KG1 (cell line): ENCODE data around the gene PTPRK.
A peak's percentile ranks its signal among the peaks of the same experiment; 100 is the strongest.

ENCODE experiments used
- DNase-seq: peaks from one replicate; lab custom pipeline; 2025; lab: John Stamatoyannopoulos, UW

Gene PTPRK

GRCh38 chr6:128520436-128521281 lies at the start of gene PTPRK:
TSS of gene PTPRK (minus strand) at chr6:128520599. CDS start at chr6:128520358, 241 bp downstream.
- DNase-seq = peak; percentile 26

DNA sequence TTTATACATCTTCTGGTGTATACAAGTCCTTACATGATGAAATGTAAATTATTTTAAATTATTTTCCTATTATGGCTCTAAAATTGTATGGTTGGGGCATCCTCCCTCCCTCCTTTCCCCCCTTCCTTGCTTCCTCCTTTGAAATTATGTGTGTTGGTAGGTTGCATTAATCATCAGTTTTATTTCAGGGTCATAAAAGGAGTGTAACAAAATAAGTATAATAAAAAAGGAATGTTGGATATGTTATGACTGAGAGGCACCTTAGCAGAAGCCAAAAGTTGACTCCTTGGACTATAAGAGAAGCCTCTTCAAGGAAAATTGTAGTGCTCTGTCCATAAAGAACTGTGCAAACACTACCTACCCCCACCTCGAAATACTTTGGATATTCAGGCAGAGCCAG lies 46.6 kb upstream of the PTPRK start:
- DNase-seq = no peak

DNA sequence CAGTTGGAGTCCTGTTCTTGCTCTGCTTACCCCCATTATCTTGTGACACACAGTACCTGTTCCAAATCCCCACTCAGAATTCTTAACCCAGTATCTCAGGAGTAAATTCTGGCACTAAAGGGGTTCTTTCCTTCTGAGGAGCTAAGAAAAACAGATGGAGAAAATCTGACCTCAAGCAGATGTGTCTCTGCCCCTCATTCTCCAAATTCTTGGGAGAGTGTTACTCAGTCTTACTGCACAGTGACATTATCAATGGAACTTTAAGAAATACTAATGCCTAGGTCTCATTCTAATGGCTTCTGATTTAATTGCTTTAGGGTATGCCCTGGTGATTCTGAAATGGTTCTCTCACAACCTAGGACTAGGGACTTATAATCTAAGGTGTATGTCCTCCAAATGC lies 40.6 kb upstream of the PTPRK start:
- DNase-seq = no peak

GRCh38 chr6:128558924-128559323 lies 38.5 kb upstream of the PTPRK start:
- no peak for DNase-seq

DNA sequence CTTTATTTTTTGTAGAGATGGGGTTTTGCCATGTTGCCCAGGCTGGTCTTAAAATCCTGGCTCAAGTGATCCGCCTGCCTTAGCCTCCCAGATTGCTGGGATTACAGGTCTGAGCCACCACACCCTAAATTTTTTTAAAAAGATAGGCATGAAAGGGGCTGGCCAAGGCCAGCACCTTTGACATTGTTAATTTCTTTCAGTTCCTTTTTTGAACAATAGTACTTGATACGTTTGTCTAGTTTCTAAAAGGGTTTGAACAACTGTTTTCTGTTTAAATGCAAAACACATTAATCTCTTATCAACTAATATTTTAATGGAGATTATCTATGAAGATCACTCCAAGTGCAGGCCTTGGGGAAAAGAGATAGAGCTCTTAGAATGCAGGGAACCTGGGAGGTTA lies 37.6 kb upstream of the PTPRK start:
- no peak for DNase-seq

DNA sequence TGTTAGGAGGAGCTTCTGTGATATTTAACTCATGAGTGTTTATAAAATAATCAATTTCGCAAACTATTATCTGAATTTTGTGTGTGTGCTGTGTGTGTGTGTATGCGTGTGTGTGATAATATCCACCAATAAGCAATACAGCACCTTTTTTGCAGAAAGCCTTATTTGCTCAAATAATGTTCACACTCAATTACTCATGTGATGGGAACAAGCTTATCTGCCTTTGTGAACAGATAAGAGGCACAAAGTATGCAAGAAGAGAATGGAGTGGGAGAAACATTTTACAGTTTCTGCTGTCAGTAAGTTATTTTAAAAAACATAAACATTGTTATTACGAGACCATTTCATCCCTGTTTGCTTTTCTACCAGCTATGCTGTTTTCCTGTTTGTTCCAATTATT lies 36.7 kb upstream of the PTPRK start:
- no peak for DNase-seq

DNA sequence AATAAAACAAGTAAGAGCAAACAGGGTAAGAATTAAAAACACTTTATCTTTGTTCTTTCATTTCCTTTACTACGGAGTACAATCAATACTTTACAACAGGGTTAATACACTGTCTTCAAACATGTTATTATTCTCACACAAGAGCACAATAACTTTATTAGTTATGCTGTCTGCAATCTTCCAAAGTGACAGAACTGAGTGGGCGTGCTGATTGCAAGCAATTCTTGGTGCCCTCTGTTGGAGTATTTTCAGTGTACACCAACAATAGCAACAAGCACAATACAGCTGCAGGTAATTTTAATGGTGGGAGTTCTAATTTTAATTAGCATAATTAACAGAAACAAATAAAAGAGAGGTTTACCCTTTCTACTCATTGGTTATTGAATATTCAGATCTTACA lies 33.9 kb upstream of the PTPRK start:
- DNase-seq = no peak

DNA sequence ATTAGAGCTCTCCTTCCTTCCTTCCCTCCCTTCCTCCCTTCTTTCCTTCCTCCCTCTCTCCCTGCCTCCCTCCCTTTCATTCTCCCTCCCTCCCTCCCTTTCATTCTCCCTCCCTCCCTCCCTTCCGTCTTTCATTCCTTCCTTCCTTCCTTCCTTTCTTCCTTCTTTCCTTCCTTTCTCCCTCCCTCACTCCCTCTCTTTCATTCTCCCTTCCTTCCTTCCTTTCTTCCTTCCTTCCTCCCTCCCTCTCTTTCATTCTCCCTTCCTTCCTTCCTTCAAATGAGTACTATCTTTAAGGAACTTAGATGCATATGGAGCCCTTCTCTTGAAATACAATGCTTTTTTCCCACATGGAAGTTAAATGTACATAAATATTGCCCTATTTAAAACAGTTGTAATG lies 20.9 kb upstream of the PTPRK start:
- no peak for DNase-seq

- no peak for DNase-seq
These were observed 18.4 kb upstream of the PTPRK start for GRCh38 chr6:128538763-128539162.

- DNase-seq = no peak
These were observed 12.4 kb upstream of the PTPRK start for GRCh38 chr6:128532827-128533226.

DNA sequence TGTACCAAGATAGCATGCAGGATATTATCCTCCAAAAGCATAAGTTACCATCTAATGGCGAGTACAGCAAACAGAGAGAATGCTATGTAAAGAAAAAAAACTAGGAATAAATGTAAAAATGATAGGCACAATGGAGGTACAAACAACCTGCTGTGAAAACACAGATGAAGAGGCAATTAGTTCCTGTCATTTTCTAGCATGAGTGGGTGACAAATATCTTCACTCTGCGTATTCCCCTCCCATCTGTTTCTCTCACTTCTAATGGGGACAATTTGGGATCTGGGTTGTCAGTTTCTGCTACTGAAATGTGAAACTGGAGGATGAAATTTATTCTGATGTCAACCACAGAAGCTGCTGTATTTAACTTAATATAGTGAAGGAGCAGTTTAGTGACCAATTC lies 11.7 kb upstream of the PTPRK start:
- no peak for DNase-seq

GRCh38 chr6:128531696-128532095 lies 11.3 kb upstream of the PTPRK start:
- no peak for DNase-seq

- no peak for DNase-seq
These were observed 7.8 kb upstream of the PTPRK start for GRCh38 chr6:128528241-128528640.

DNA sequence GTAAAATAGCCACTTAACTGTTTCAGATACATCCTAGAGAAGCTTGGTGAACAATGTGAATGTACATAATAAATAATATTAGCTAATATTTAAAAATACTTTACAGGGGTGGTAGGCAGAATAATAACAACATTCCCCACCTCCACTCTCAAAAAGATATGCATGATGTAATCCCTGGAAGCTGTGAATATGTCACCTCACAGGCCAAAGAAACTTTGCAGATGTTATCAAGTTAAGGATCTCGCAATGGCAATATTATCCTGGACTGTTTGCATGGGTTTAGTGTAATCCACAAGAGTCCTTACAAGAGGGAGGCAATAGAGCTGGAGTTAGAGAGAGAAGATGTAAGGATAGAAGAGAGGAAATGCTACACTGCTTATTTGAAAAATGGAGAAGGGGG lies 7.0 kb upstream of the PTPRK start:
- DNase-seq = no peak

DNA sequence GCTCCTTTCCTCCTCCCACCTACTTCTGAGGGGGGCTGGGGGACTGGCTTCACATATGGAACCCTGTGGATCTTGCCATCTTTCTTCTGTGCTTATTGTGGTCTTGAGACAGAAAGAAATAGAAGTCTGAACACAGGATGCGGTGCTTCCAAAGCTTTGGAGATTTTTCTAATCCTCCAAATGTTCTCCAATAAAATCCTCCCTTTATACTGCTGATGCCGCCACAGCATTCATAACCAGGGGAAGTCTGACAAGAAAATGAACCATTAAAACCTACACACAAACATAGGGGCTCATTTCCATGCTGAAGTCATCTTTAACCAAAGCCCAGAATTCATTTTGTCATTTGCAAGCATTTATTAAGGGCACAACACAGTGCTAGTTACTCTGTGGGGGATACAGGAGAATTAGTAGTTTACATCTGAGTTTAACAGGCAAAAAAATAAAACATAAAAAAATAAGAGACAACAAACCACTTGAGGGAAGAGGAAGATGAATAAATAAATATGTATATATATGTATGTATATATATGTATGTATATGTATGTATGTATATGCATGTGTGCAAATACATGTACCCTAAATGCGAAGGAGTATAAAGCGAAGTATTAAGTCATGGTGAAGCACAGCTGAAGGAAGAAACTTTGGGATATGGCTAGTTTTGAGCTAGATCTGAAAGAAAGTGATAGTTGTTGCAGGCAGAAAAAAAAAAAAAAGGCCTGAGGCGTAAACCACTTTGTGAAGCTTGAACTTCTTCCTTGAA lies 5.9 kb upstream of the PTPRK start:
- no peak for DNase-seq

DNA sequence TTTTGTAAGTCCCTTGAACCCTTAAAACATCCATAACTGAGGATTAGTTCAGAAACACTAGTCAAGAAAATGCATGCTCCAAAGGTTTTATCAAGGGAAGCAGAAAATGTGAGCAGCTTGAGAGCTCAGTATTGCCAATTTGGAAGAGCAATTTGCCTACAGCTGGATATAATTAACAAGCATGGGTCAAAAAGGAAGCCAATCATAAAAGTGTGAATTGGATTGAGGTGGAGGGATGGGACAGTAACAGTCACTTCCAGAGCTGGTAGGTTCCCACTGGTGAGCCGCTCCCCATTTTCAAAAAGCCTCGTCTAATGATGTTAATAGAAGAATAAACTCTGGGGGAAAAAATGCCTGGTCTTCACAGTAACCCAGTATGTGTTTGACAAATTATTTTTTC lies 5.0 kb upstream of the PTPRK start:
- no peak for DNase-seq

- DNase-seq = no peak
These were observed 858 bp upstream of the PTPRK start for GRCh38 chr6:128521282-128521632.

DNA sequence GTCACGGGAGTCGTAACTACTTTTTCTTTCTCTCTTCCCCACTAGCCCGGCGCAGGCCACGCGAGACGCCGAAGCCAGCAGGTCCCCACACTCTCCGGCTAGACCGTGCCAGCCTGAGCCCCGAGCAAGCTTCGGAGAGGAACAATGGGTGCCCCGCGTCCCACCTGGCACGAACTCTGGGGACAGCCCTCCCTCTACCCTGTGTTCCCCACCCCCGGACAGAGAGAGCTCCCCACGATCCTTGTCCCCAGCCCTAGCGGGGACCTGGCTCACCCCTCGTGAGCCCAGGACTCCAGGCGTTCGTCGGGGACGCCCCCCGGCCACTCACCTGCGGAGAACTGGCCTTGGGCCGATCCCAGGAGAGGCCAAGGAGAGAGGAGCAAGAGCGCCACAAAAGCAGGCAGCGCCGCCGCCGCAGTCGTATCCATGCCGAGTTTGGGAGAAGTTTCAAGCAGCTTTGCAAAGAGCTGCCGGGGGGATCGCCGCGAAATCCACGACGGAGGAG lies 416 bp downstream of the PTPRK start:
- DNase-seq = no peak

DNA sequence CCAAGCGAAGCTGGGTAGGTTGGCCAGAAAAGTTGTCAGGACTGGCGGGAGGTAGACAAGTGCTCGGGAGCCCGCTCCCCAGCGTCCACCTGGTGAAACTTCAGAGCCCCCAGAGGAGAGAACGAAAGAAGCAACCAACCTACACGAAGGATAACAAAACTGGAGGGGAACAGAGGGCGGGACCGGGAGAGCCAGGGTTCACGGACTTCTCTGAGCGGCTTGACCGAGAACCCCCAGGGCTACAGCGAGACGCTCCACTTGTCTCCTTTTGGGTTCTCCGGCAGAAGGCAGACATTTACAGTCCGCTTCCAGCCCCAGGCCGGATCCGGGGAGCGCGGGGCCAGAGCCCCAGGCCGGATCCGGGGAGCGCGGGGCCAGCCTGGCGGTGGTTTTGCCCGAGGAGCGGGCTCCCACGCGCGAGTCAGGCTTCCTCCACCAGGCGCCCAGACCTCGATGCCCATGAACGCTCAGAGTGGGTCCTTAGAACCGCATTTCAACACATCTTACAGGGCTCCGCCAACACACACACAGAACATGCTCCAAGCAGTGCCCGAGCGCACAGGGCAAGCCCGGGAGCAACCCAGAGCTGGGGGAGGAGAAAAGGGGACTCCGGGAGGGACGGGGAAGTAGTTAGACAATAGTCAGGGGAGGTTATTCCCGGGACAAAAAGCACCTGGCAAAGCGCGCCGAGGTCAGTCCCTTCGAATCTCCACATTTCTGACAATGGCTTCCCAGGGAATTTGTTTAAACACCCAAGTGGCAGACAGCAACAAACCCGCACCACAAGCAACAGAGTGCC lies 1.1 kb downstream of the PTPRK start:
- DNase-seq = no peak

- DNase-seq = no peak
These were observed 1.8 kb downstream of the PTPRK start for GRCh38 chr6:128518434-128519131.

DNA sequence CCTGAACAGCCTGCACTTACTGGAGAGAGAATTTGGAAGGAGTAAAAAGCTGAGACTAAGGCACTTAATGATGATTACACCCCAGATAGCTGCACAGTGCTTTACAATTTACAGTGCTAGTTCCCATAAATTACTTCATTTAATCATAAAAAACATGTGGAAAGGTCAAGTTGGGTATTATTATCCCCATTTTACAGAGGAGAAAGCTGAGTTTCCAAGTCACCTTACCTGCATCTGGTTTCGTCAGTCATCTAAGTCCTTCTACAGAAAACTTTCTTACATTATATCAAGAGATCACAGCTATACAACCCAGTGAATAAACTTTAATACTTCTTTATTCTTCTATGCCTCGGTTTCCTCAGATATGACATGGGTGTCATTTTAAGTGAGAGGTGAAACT lies 3.3 kb downstream of the PTPRK start:
- DNase-seq = no peak

GRCh38 chr6:128516514-128516898 lies 3.9 kb downstream of the PTPRK start:
- no peak for DNase-seq
